ENCODE data around the gene NRCAM.

DNA sequence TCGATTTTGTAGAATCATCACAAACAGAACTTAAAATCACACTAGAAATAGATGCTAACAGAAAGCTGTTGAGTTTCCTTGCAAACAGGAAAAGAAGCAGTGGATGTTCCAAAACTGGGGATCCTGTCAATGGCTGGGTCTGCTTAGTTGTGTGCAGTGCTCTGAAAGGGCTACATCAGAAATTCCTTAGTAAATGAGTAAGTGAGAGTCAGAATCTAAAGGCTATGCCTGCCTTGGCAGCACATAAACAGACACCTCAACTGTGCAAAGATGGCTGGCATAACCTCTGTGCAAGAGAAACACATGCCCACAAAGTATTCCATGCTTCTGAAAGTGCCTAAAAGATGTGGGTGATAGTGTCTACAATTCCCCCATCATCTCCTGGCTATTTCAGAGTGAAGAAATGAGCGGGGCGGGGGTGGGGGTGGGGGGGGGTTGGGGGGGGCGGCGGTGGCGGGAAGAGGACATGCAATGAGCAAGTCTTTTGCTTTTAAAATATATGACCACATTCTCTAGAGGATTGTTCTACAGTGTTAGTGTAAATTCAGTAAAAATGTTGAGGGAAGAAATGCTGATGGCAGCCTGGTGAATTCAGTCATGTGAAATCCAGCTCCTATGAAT, 187.9 kb downstream of the NRCAM start:
- no peak for TF ChIP-seq POLR2A (IDR thresholded peaks at IDR 0.05)
- TF ChIP-seq, protein P1, sequence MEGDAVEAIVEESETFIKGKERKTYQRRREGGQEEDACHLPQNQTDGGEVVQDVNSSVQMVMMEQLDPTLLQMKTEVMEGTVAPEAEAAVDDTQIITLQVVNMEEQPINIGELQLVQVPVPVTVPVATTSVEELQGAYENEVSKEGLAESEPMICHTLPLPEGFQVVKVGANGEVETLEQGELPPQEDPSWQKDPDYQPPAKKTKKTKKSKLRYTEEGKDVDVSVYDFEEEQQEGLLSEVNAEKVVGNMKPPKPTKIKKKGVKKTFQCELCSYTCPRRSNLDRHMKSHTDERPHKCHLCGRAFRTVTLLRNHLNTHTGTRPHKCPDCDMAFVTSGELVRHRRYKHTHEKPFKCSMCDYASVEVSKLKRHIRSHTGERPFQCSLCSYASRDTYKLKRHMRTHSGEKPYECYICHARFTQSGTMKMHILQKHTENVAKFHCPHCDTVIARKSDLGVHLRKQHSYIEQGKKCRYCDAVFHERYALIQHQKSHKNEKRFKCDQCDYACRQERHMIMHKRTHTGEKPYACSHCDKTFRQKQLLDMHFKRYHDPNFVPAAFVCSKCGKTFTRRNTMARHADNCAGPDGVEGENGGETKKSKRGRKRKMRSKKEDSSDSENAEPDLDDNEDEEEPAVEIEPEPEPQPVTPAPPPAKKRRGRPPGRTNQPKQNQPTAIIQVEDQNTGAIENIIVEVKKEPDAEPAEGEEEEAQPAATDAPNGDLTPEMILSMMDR (IDR thresholded peaks at IDR 0.05), result no peak

All from lower leg skin (tissue), 3 donors.